ENCODE measurements around the gene ADSS2. TPM values are rescaled to one million over a fixed set of nuclear protein-coding genes. Genes with fewer than 3 reads are reported as not detected.

The ADSS2 gene
- total and polyA plus RNA-seq, 2 experiments from 2014 or later = 55.1 to 101 TPM

DNA sequence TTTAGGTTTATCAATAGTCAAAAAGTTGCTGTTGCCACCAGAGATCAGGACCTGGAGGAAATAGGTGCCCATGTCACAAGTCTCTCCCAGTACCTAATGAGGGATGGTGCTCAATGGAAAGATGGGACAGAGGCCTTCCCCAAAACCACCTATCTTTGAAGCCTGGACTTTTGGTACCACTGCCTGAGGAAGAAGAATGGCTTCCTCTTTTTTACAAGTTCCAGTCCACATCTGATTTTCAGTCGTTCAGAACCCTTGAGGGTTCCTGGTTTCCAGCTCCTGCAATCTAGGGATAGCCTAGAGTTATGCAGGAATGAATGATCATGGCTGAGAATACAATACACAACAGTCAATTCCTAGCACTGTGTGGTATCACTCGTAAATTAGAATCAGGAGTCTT lies 15.0 kb upstream of the ADSS2 start:
- no peaks in the 10 kb centered on the region for H3K4me1 ChIP-seq (ENCODE audit: insufficient read depth)
- H4K20me1 ChIP-seq (replicated peaks; ENCODE audit: insufficient read depth) = no peaks in the 10 kb centered on the region
- DNase-seq (ENCODE audit: low spot score) (no peak), ATAC-seq (no peak)
- H3K9me2 ChIP-seq (ENCODE audit: insufficient read depth) = no peaks in the 10 kb centered on the region
- Mint-ChIP-seq H3K9me3 (no peaks in the 10 kb centered on the region), H3K4me1 (no peaks in the 10 kb centered on the region), H3K27me3 (ENCODE audit: insufficient read depth, low read depth, poor library complexity) (peaks cover under 1% of the 10 kb centered on the region), H3K27ac (no peak overlapping the region), H3K4me3 (no peak overlapping the region), H3K36me3 (ENCODE audit: low read depth) (no peaks in the 10 kb centered on the region)
- no peak for TF ChIP-seq ZNF331 (CRISPR knock-in tag; IDR thresholded peaks at IDR 0.05; ENCODE audit: low read depth)
- no peak for TF ChIP-seq NANOG (IDR thresholded peaks at IDR 0.05; ENCODE audit: borderline replicate concordance)
- TF ChIP-seq EZH2phosphoT487 (IDR thresholded peaks at IDR 0.05; ENCODE audit: unreplicated experiment) = no peak
- TF ChIP-seq ETS1 (IDR thresholded peaks at IDR 0.05) = no peak
- no peak for TF ChIP-seq POLR2AphosphoS5 (IDR thresholded peaks at IDR 0.05; ENCODE audit: low read depth)
- TF ChIP-seq EZH2 (IDR thresholded peaks at IDR 0.05; ENCODE audit: low read depth, unreplicated experiment) = no peak
- TF ChIP-seq CREB1 (CRISPR knock-in tag; IDR thresholded peaks at IDR 0.05; ENCODE audit: low read depth) = no peak
- no peak for TF ChIP-seq JUNB (IDR thresholded peaks at IDR 0.05; ENCODE audit: unreplicated experiment)
- TF ChIP-seq, protein P1, sequence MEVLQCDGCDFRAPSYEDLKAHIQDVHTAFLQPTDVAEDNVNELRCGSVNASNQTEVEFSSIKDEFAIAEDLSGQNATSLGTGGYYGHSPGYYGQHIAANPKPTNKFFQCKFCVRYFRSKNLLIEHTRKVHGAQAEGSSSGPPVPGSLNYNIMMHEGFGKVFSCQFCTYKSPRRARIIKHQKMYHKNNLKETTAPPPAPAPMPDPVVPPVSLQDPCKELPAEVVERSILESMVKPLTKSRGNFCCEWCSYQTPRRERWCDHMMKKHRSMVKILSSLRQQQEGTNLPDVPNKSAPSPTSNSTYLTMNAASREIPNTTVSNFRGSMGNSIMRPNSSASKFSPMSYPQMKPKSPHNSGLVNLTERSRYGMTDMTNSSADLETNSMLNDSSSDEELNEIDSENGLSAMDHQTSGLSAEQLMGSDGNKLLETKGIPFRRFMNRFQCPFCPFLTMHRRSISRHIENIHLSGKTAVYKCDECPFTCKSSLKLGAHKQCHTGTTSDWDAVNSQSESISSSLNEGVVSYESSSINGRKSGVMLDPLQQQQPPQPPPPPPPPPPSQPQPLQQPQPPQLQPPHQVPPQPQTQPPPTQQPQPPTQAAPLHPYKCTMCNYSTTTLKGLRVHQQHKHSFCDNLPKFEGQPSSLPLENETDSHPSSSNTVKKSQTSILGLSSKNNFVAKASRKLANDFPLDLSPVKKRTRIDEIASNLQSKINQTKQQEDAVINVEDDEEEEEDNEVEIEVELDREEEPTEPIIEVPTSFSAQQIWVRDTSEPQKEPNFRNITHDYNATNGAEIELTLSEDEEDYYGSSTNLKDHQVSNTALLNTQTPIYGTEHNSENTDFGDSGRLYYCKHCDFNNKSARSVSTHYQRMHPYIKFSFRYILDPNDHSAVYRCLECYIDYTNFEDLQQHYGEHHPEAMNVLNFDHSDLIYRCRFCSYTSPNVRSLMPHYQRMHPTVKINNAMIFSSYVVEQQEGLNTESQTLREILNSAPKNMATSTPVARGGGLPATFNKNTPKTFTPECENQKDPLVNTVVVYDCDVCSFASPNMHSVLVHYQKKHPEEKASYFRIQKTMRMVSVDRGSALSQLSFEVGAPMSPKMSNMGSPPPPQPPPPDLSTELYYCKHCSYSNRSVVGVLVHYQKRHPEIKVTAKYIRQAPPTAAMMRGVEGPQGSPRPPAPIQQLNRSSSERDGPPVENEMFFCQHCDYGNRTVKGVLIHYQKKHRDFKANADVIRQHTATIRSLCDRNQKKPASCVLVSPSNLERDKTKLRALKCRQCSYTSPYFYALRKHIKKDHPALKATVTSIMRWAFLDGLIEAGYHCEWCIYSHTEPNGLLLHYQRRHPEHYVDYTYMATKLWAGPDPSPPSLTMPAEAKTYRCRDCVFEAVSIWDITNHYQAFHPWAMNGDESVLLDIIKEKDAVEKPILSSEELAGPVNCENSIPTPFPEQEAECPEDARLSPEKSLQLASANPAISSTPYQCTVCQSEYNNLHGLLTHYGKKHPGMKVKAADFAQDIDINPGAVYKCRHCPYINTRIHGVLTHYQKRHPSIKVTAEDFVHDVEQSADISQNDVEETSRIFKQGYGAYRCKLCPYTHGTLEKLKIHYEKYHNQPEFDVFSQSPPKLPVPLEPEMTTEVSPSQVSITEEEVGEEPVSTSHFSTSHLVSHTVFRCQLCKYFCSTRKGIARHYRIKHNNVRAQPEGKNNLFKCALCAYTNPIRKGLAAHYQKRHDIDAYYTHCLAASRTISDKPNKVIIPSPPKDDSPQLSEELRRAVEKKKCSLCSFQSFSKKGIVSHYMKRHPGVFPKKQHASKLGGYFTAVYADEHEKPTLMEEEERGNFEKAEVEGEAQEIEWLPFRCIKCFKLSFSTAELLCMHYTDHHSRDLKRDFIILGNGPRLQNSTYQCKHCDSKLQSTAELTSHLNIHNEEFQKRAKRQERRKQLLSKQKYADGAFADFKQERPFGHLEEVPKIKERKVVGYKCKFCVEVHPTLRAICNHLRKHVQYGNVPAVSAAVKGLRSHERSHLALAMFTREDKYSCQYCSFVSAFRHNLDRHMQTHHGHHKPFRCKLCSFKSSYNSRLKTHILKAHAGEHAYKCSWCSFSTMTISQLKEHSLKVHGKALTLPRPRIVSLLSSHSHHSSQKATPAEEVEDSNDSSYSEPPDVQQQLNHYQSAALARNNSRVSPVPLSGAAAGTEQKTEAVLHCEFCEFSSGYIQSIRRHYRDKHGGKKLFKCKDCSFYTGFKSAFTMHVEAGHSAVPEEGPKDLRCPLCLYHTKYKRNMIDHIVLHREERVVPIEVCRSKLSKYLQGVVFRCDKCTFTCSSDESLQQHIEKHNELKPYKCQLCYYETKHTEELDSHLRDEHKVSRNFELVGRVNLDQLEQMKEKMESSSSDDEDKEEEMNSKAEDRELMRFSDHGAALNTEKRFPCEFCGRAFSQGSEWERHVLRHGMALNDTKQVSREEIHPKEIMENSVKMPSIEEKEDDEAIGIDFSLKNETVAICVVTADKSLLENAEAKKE (CRISPR knock-in tag; IDR thresholded peaks at IDR 0.05) = no peak
- no peak for TF ChIP-seq REST (IDR thresholded peaks at IDR 0.05; ENCODE audit: unreplicated experiment)
- TF ChIP-seq CTCF (conservative IDR thresholded peaks at IDR 0.05; ENCODE audit: low read depth in 2 of 2) = no peak
- TF ChIP-seq ZNF114 (CRISPR knock-in tag; IDR thresholded peaks at IDR 0.05) = no peak
- TF ChIP-seq STAT1 (IDR thresholded peaks at IDR 0.05; ENCODE audit: unreplicated experiment) = no peak
- H3K36me3 ChIP-seq (ENCODE audit: insufficient read depth) = no peaks in the 10 kb centered on the region
- 0 out of 2 replicates have a peak, but pooled peaks cover 3% of the 10 kb centered on the region for H3F3A ChIP-seq (replicated peaks; ENCODE audit: low read depth)
- no peak overlapping the region for H3K27ac ChIP-seq (ENCODE audit: low read depth)
- no peak overlapping the region for H3K4me2 ChIP-seq
- no peak overlapping the region for H2AFZ ChIP-seq
- no peaks in the 10 kb centered on the region for H3K79me2 ChIP-seq (replicated peaks; ENCODE audit: insufficient read depth)
- H3K4me3 ChIP-seq = no peak overlapping the region
- H3K27me3 ChIP-seq (ENCODE audit: insufficient read depth) = no peaks in the 10 kb centered on the region

Data from GM23338 (cell line).